ENCODE data around the gene MYOF. TPM values are rescaled to one million over a fixed set of nuclear protein-coding genes. Genes with fewer than 3 reads are reported as not detected.

The MYOF gene
- total RNA-seq, 4 donors from 2014 or later, result 41.2 to 114 (median 86.9) TPM

DNA sequence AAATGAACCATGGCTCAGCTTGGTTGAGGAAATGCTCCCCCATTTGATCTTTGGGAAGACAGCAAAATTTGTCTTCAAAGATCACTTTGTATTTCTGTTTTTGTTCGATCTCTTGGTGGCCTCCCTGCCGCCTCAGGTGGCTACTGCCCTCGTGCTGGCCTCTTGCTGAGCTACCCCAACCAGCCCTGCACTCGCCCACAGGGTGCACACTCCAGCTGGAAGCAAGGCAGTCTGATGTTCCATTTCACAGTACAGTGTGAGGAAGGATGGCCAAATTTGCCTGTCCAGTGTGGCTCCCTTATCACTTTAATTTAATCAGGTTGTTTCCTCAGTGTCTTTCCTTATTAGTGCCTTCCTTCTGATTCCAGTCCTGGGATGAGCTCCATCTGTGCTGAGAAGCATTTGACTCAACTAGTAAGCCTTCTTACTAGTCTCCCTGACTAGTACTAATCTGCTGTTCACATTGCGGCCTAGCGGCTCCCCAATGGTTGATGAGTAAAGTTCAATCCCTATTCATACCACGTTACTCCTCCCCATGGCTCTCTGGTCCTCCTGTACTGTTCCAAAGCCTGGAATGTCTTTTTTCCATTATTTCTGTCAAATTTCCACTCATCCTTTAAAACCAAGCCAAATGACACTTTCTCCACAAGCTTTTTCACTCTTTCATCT, 8.2 kb downstream of the MYOF start:
- TF ChIP-seq POLR2A (IDR thresholded peaks at IDR 0.05), result no peak
- TF ChIP-seq, protein P1, sequence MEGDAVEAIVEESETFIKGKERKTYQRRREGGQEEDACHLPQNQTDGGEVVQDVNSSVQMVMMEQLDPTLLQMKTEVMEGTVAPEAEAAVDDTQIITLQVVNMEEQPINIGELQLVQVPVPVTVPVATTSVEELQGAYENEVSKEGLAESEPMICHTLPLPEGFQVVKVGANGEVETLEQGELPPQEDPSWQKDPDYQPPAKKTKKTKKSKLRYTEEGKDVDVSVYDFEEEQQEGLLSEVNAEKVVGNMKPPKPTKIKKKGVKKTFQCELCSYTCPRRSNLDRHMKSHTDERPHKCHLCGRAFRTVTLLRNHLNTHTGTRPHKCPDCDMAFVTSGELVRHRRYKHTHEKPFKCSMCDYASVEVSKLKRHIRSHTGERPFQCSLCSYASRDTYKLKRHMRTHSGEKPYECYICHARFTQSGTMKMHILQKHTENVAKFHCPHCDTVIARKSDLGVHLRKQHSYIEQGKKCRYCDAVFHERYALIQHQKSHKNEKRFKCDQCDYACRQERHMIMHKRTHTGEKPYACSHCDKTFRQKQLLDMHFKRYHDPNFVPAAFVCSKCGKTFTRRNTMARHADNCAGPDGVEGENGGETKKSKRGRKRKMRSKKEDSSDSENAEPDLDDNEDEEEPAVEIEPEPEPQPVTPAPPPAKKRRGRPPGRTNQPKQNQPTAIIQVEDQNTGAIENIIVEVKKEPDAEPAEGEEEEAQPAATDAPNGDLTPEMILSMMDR (IDR thresholded peaks at IDR 0.05), result no peak
- no peaks in the 10 kb centered on the region for H3K27me3 ChIP-seq
- peaks cover 0 to 7% of the 10 kb centered on the region in 2 donors for H3K4me1 ChIP-seq
- DNase-seq, result no peak
- intact Hi-C loops (cut with DNase I; ENCODE audit: low total_unique reads), result loop anchor here (5.0 kb wide), 1 partner anchor 37 kb away; no protein-coding TSS in a partner anchor
- H3K36me3 ChIP-seq, result no peaks in the 10 kb centered on the region
- no peaks in the 10 kb centered on the region for H3K9me3 ChIP-seq
- H3K27ac ChIP-seq, result peak overlapping the region; percentile 10 to 89
- H3K4me3 ChIP-seq, result no peak overlapping the region

GRCh38 chr10:93473161-93473560, 9.0 kb downstream of the MYOF start:
- no peaks in the 10 kb centered on the region for H3K9me3 ChIP-seq
- intact Hi-C loops (cut with DNase I; ENCODE audit: low total_unique reads), result loop anchor here (5.0 kb wide), 1 partner anchor 36 kb away; no protein-coding TSS in a partner anchor
- TF ChIP-seq POLR2A (IDR thresholded peaks at IDR 0.05), result no peak
- TF ChIP-seq, protein P1 (IDR thresholded peaks at IDR 0.05), result no peak

GRCh38 chr10:93471110-93471651, 11.0 kb downstream of the MYOF start:
- Histone ChIP-seq H3K27me3 (no peaks in the 10 kb centered on the region), H3K9me3 (no peaks in the 10 kb centered on the region), H3K27ac (peak overlapping the region; percentile 88 to 89), H3K4me1 (peaks cover 4 to 7% of the 10 kb centered on the region in 2 donors), H3K4me3 (no peak overlapping the region), H3K36me3 (no peaks in the 10 kb centered on the region)
- intact Hi-C loops (cut with DNase I; ENCODE audit: low total_unique reads), result loop anchor here (5.0 kb wide), 1 partner anchor 34 kb away; no protein-coding TSS in a partner anchor
- DNase-seq, result peak in 1 of 2 donors; percentile 60
- no peak for TF ChIP-seq POLR2A (IDR thresholded peaks at IDR 0.05)
- TF ChIP-seq, protein P1 (IDR thresholded peaks at IDR 0.05), result no peak

More at GRCh38 chr10:93473161-93473560, 9.0 kb downstream of the MYOF start:
- Histone ChIP-seq H3K27ac (peak overlapping the region in 1 of 2 donors; percentile 89), H3K4me3 (no peak overlapping the region), H3K27me3 (no peaks in the 10 kb centered on the region), H3K36me3 (no peaks in the 10 kb centered on the region), H3K4me1 (peaks cover 0 to 7% of the 10 kb centered on the region in 2 donors)
- no peak for DNase-seq

DNA sequence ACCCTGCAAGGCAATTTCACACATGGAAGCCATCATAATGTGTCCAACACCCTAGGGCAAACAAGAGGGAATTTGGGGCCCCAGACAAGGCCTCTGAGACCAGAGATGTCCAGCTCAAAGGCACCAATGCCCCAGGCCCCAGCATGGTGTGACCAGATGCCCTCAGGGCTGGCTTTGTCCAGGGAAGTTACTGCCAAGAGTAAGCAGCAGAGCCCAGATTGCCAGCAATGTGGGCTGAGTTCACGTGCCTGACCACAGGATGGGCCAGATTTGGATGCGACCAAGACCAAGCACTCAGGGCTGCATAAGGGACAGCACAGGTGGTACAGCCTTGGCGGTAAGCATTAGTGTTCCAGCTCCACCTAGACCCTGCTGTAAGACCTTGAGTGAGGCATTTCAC, 12.7 kb downstream of the MYOF start:
- H3K4me1 ChIP-seq, result peaks cover 8 to 14% of the 10 kb centered on the region in 2 donors
- no peak overlapping the region for H3K4me3 ChIP-seq
- no peak for DNase-seq
- peak overlapping the region; percentile 88 to 89 for H3K27ac ChIP-seq
- no peaks in the 10 kb centered on the region for H3K27me3 ChIP-seq
- no peak for TF ChIP-seq POLR2A (IDR thresholded peaks at IDR 0.05)
- TF ChIP-seq, protein P1 (IDR thresholded peaks at IDR 0.05), result no peak
- intact Hi-C loops (cut with DNase I; ENCODE audit: low total_unique reads), result no loop called here
- H3K9me3 ChIP-seq, result no peaks in the 10 kb centered on the region
- no peaks in the 10 kb centered on the region for H3K36me3 ChIP-seq
